ENCODE data around the gene PTPRG. TPM values are rescaled to one million over a fixed set of nuclear protein-coding genes. Genes with fewer than 3 reads are reported as not detected.

PTPRG gene
- total RNA-seq, 1 experiment from 2014 or later: 32.1 TPM

DNA sequence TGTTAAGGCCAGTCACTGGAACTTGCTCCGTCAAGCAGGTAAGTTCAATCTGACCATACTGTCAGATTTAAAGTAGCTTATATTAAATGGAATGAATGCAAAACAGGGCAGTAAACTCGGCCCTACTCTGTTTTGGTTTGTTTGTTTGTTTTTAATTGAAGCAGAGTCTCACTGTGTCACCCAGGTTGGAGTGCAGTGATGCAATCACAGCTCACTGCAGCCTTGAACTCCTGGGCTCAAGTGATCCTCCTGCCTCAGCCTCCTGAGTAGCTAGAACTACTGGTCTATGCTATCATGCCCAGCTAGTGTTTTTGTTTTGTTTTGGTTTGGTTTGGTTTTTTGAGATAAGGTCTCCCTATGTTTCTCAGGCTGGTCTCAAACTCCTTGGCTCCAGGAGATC, 507.0 kb downstream of the PTPRG start:
- Histone ChIP-seq H3K4me1 (ENCODE audit: control insufficient read depth in 1 of 2, insufficient read depth in 2 of 2, low read length in 2 of 2) (no peaks in the 10 kb centered on the region), H3K9ac (ENCODE audit: low read length) (no peak overlapping the region), H3K9me3 (ENCODE audit: control insufficient read depth in 1 of 2, insufficient read depth in 1 of 2, low read depth in 1 of 2, low read length in 2 of 2) (no peaks in the 10 kb centered on the region), H3K27me3 (ENCODE audit: insufficient read depth, low read length) (no peaks in the 10 kb centered on the region), H3K4me3 (replicated peaks in 1 of 2; ENCODE audit: low read depth in 1 of 2, low read length in 2 of 2) (no peak overlapping the region), H3K79me2 (ENCODE audit: insufficient read depth, low read length) (no peaks in the 10 kb centered on the region), H3K4me2 (ENCODE audit: low read length) (no peak overlapping the region), H3K27ac (ENCODE audit: low read depth, low read length) (no peak overlapping the region), H4K20me1 (ENCODE audit: insufficient read depth) (no peaks in the 10 kb centered on the region), H2AFZ (ENCODE audit: low read depth, low read length, poor library complexity, severe bottlenecking) (no peak overlapping the region), H3K9me2 (ENCODE audit: insufficient read depth) (no peaks in the 10 kb centered on the region), H3K36me3 (ENCODE audit: control insufficient read depth in 1 of 2, insufficient read depth in 2 of 2, low read length in 2 of 2) (no peaks in the 10 kb centered on the region)
- ATAC-seq (no peak), DNase-seq (ENCODE audit: low read depth, low spot score) (no peak)
- ChIA-PET CTCF (no interaction called here), POLR2A (no interaction called here), RAD21 (ENCODE audit: low non-redundant PET in 1 of 2, low total read pairs in 2 of 2, uncharacterized antibody in 2 of 2, unreplicated experiment in 2 of 2) (no interaction called here)
- intact Hi-C loops (cut with micrococcal nuclease): no loop called here
- no peak for TF ChIP-seq JUND (IDR thresholded peaks at IDR 0.05)
- TF ChIP-seq, protein P1, sequence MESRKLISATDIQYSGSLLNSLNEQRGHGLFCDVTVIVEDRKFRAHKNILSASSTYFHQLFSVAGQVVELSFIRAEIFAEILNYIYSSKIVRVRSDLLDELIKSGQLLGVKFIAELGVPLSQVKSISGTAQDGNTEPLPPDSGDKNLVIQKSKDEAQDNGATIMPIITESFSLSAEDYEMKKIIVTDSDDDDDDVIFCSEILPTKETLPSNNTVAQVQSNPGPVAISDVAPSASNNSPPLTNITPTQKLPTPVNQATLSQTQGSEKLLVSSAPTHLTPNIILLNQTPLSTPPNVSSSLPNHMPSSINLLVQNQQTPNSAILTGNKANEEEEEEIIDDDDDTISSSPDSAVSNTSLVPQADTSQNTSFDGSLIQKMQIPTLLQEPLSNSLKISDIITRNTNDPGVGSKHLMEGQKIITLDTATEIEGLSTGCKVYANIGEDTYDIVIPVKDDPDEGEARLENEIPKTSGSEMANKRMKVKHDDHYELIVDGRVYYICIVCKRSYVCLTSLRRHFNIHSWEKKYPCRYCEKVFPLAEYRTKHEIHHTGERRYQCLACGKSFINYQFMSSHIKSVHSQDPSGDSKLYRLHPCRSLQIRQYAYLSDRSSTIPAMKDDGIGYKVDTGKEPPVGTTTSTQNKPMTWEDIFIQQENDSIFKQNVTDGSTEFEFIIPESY (IDR thresholded peaks at IDR 0.05; ENCODE audit: extremely low read depth, insufficient replicate concordance, low read length): no peak
- no peak for TF ChIP-seq CBX3 (IDR thresholded peaks at IDR 0.05; ENCODE audit: low read depth)
- TF ChIP-seq POLR2A (IDR thresholded peaks at IDR 0.05; ENCODE audit: borderline replicate concordance, extremely low read depth, insufficient read depth, insufficient read length): no peak
- TF ChIP-seq, protein P2, sequence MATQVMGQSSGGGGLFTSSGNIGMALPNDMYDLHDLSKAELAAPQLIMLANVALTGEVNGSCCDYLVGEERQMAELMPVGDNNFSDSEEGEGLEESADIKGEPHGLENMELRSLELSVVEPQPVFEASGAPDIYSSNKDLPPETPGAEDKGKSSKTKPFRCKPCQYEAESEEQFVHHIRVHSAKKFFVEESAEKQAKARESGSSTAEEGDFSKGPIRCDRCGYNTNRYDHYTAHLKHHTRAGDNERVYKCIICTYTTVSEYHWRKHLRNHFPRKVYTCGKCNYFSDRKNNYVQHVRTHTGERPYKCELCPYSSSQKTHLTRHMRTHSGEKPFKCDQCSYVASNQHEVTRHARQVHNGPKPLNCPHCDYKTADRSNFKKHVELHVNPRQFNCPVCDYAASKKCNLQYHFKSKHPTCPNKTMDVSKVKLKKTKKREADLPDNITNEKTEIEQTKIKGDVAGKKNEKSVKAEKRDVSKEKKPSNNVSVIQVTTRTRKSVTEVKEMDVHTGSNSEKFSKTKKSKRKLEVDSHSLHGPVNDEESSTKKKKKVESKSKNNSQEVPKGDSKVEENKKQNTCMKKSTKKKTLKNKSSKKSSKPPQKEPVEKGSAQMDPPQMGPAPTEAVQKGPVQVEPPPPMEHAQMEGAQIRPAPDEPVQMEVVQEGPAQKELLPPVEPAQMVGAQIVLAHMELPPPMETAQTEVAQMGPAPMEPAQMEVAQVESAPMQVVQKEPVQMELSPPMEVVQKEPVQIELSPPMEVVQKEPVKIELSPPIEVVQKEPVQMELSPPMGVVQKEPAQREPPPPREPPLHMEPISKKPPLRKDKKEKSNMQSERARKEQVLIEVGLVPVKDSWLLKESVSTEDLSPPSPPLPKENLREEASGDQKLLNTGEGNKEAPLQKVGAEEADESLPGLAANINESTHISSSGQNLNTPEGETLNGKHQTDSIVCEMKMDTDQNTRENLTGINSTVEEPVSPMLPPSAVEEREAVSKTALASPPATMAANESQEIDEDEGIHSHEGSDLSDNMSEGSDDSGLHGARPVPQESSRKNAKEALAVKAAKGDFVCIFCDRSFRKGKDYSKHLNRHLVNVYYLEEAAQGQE (IDR thresholded peaks at IDR 0.05; ENCODE audit: low read depth): no peak
- no peak for TF ChIP-seq EGR1 (IDR thresholded peaks at IDR 0.05; ENCODE audit: low read depth)
- BruUV-seq (replicated peaks): no TSS peak
